HepG2 (cell line): ENCODE results near the gene AKAP12. TPM values are rescaled to one million over a fixed set of nuclear protein-coding genes. Genes with fewer than 3 reads are reported as not detected.

ENCODE experiments used
- FOSL1 ChIP-seq: sonication (generic); formaldehyde crosslinking; IDR thresholded peaks from 2 replicates; pipeline ENCODE4 v1.9.0; 2021; ENCODE audit warnings: missing genetic modification reagents, borderline replicate concordance
- HCFC1 ChIP-seq: fragments of 150-350 bp; IDR thresholded peaks from 2 replicates; pipeline ENCODE4 v1.6.1; 2014; ENCODE audit warnings: low read depth, low read length
- HHEX ChIP-seq: IDR thresholded peaks from 2 replicates; pipeline ENCODE4 v1.6.1; 2016; ENCODE audit warnings: control low read depth
- HIVEP1 ChIP-seq: sonication (generic); formaldehyde crosslinking; IDR thresholded peaks from 2 replicates; pipeline ENCODE4 v1.4.0; 2020; ENCODE audit warnings: mild to moderate bottlenecking, missing genetic modification reagents
- HOXA5 ChIP-seq: sonication (generic); formaldehyde crosslinking; IDR thresholded peaks from 2 replicates; pipeline ENCODE4 v1.4.0; 2020; ENCODE audit warnings: missing genetic modification reagents
- IRF2 ChIP-seq: IDR thresholded peaks from 2 replicates; pipeline ENCODE4 v1.6.1; 2018; ENCODE audit warnings: missing genetic modification reagents, missing compliant biosample characterization
- NKX3-1 ChIP-seq: sonication (generic); formaldehyde crosslinking; IDR thresholded peaks from 2 replicates; pipeline ENCODE4 v1.5.0; 2020; ENCODE audit warnings: missing genetic modification reagents
- PHF5A ChIP-seq: IDR thresholded peaks from one replicate; pipeline ENCODE4 v1.6.1; 2018; ENCODE audit warnings: low read depth, missing genetic modification reagents; ENCODE audit not compliant: unreplicated experiment
- POLR2G ChIP-seq: fragments of 200-400 bp; formaldehyde crosslinking; IDR thresholded peaks from 2 replicates; pipeline ENCODE4 v1.6.1; 2018; ENCODE audit warnings: mild to moderate bottlenecking, low read depth, low read length, moderate library complexity
- REST ChIP-seq, 2 experiments: IDR thresholded peaks; 2 replicates each; pipeline ENCODE4 v1.6.1; 2011 to 2012; ENCODE audit warnings: low read length in 2 of 2, borderline replicate concordance in 1 of 2, low read depth in 1 of 2, mild to moderate bottlenecking in 1 of 2, moderate library complexity in 1 of 2
- SOX13 ChIP-seq, 3 experiments: fragments of 450-650 bp in 1 of 3; sonication (generic) in 1 of 3; formaldehyde crosslinking in 1 of 3; IDR thresholded peaks in 2 of 3; conservative IDR thresholded peaks in 1 of 3; 2 replicates each; pipeline versions ENCODE4 v1.5.0 to v1.6.1; 2016 to 2020; ENCODE audit warnings: antibody characterized with exemption in 1 of 3, mild to moderate bottlenecking in 1 of 3, missing compliant biosample characterization in 1 of 3, missing genetic modification reagents in 1 of 3, moderate library complexity in 1 of 3
- SOX6 ChIP-seq, 2 experiments: fragments of 450-650 bp in 1 of 2; sonication (generic) in 1 of 2; formaldehyde crosslinking in 1 of 2; IDR thresholded peaks; 2 replicates each; pipeline versions ENCODE4 v1.4.0 to v1.6.1; 2017 to 2020; ENCODE audit warnings: antibody characterized with exemption in 1 of 2, mild to moderate bottlenecking in 1 of 2, missing genetic modification reagents in 1 of 2
- TRAFD1 ChIP-seq: sonication (generic); formaldehyde crosslinking; IDR thresholded peaks from 2 replicates; pipeline ENCODE4 v1.5.1; 2020; ENCODE audit warnings: missing genetic modification reagents, mild to moderate bottlenecking, borderline replicate concordance
- ZNF354B ChIP-seq: sonication (generic); formaldehyde crosslinking; IDR thresholded peaks from 2 replicates; pipeline ENCODE4 v1.8.0; 2022; ENCODE audit warnings: mild to moderate bottlenecking, missing genetic modification reagents
- ZNF609 ChIP-seq: sonication (generic); formaldehyde crosslinking; IDR thresholded peaks from 2 replicates; pipeline ENCODE4 v1.4.0; 2020; ENCODE audit warnings: mild to moderate bottlenecking, missing genetic modification reagents, borderline replicate concordance
- ZNF792 ChIP-seq: IDR thresholded peaks from 2 replicates; pipeline ENCODE4 v1.6.1; 2016
- ZSCAN21 ChIP-seq: sonication (generic); formaldehyde crosslinking; IDR thresholded peaks from 2 replicates; pipeline ENCODE4 v1.8.0; 2022; ENCODE audit warnings: mild to moderate bottlenecking, missing genetic modification reagents, moderate library complexity, borderline replicate concordance
- polyA plus RNA-seq, 8 experiments: library from polyadenylated mRNA; depleted of rRNA in 3 of 8; stranded (reverse) in 7 of 8; unstranded in 1 of 8; fragments of >200 nt; fragmentation: Illumina TruSeq in 4 of 8; extraction: Trizol in 4 of 8; gene quantifications; 2 replicates each; pipeline versions ENCODE4 v1.2.1 to v1.2.3, GENCODE V29; 2011 to 2016; ENCODE audit warnings: low read depth in 4 of 8, missing spikeins in 1 of 8, mixed read lengths in 1 of 8; ENCODE audit not compliant: insufficient read depth in 1 of 8
- total RNA-seq, 5 experiments: library from RNA; depleted of rRNA; stranded (reverse); fragments of >200 nt; fragmentation: Illumina TruSeq; extraction: Trizol; gene quantifications; 2 replicates each; pipeline ENCODE4 v1.2.3, GENCODE V29; 2016; ENCODE audit warnings: low read depth in 1 of 5

The AKAP12 gene
- total and polyA plus RNA-seq, 2 of the 13 experiments (the other 11 are each of a cell fraction or from before 2014, with no cell fraction given) = 10.6 to 19.0 TPM

GRCh38 chr6:151390276-151390850 lies 150.6 kb downstream of the AKAP12 start (continued):
- peak; percentile 51; the same call in 1 of the 2 replicates for TF ChIP-seq POLR2G
- TF ChIP-seq SOX13 (IDR thresholded peaks at IDR 0.05) = no peak
- TF ChIP-seq SOX13 (CRISPR knock-in tag; conservative IDR thresholded peaks at IDR 0.05 in 1 of 2, IDR thresholded peaks at IDR 0.05 in 1 of 2) = peak in 1 of 2 experiments; percentile 48; a peak in 1 of 4 replicates
- peak; percentile 5 for TF ChIP-seq HOXA5
- TF ChIP-seq ZNF792 (CRISPR knock-in tag) = peak; percentile 89
- no peak for TF ChIP-seq ZNF609 (CRISPR knock-in tag)
- TF ChIP-seq HCFC1 = peak; percentile 19; the same call in 1 of the 2 replicates
- no peak for TF ChIP-seq HIVEP1 (CRISPR knock-in tag)
- TF ChIP-seq PHF5A (CRISPR knock-in tag) = peak; percentile 96
- peak in 1 of 2 experiments; percentile 61; a peak in 1 of 4 replicates for TF ChIP-seq REST (IDR thresholded peaks at IDR 0.05; ENCODE audit: borderline replicate concordance in 1 of 2, low read depth in 1 of 2, low read length in 2 of 2)
- TF ChIP-seq ZNF354B (CRISPR knock-in tag) = no peak
- TF ChIP-seq HHEX = no peak
- TF ChIP-seq FOSL1 = peak; percentile 2; the same call in 1 of the 2 replicates
- TF ChIP-seq ZSCAN21 (CRISPR knock-in tag) = peak; percentile 80; the same call in 1 of the 2 replicates
- no peak for TF ChIP-seq TRAFD1
- no peak; the same call in 1 of the 2 replicates for TF ChIP-seq NKX3-1 (CRISPR knock-in tag)
- peak; percentile 50; the same call in 1 of the 2 replicates for TF ChIP-seq IRF2 (CRISPR knock-in tag)
- TF ChIP-seq SOX6 (IDR thresholded peaks at IDR 0.05) = no peak
- peak; percentile 70 for TF ChIP-seq SOX6 (CRISPR knock-in tag; IDR thresholded peaks at IDR 0.05)
